ENCODE results near the gene GORASP1.
A peak's percentile ranks its signal among the peaks of the same experiment; 100 is the strongest.

The GORASP1 gene

DNA sequence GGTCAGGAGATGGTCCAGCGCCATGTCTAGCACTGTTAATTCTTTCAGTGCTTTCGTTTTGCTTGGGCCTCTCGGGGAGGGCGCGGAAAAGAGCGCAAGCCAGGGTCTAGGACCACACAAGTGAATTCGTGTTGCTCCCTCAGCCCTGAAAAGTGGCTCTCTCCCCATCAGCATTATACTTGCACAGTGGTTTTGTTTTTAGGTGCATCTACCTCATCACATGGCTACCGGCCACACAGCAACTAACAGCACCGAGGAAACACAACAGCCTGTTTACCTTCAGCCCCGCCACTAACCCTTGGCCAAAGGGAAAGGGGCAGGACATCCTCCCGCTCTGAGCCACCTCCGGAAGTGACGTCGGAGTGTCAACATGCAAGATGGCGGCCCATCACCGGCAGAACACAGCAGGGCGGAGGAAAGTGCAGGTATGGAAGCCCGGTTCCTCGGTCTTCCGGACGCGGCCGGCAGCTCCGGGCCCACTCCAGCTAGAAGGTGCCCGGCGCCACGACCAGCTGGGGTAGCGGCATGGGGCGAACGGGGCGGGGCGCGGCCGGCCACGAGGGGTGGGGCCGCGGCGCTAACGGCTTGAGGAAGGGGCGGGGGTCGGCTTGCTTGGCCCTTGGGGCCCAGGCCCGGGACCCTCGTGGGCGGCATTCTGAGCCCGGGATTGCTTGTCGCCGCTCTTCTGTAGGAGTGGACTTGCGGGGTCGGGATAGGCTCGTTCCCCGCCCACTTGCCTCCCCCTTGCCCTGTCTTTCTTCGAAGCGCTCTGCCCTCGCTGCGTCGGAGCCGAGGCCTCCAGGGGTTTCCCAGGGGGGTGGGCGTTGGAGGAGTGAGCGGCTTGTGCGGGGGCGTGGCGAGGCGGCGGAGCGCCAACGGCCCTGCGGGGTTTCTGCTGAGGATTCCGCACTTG is 55.5 kb downstream of the GORASP1 start, which contains the start of the genes SCN11A and WDR48:
Gene SCN11A, minus strand, starts transcription at position 296 of the 913 bp plus-strand sequence. CDS start 101,582 bp downstream, outside the sequence.
Gene WDR48, plus strand, starts transcription at position 368 of the 913 bp plus-strand sequence. Its CDS starts 10 bp downstream, at position 378.
- H3K4me3 ChIP-seq (ENCODE audit: low read depth, low read length) = peak within 1 kb of the TSS; percentile 92
- TF ChIP-seq, protein P1, sequence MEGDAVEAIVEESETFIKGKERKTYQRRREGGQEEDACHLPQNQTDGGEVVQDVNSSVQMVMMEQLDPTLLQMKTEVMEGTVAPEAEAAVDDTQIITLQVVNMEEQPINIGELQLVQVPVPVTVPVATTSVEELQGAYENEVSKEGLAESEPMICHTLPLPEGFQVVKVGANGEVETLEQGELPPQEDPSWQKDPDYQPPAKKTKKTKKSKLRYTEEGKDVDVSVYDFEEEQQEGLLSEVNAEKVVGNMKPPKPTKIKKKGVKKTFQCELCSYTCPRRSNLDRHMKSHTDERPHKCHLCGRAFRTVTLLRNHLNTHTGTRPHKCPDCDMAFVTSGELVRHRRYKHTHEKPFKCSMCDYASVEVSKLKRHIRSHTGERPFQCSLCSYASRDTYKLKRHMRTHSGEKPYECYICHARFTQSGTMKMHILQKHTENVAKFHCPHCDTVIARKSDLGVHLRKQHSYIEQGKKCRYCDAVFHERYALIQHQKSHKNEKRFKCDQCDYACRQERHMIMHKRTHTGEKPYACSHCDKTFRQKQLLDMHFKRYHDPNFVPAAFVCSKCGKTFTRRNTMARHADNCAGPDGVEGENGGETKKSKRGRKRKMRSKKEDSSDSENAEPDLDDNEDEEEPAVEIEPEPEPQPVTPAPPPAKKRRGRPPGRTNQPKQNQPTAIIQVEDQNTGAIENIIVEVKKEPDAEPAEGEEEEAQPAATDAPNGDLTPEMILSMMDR (IDR thresholded peaks at IDR 0.05; ENCODE audit: control insufficient read depth, extremely low read depth, insufficient read depth) = no peak
- peak; percentile 84 for DNase-seq (ENCODE audit: low read depth)

DNA sequence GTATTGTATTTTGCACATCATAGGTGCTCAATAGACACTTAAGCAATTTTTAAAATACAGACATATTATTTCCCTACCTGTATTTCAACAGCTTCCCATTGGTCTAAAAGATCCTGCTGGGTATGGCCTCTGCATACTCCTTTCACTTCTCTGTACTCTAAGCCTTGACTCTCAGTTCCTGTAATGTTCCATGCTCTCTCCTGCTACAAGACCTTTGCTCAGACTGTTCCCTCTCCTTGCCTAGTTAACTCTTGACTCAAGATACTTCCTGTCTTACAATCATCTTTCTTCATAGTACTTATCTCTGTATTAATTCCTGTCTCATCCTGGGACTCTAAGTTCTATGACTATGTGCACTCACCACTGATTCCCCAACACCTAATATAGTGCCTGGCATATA is 57.4 kb downstream of the GORASP1 start:
- TF ChIP-seq, protein P1 (IDR thresholded peaks at IDR 0.05; ENCODE audit: control insufficient read depth, extremely low read depth, insufficient read depth) = no peak
- no peak overlapping the region for H3K4me3 ChIP-seq (ENCODE audit: low read depth, low read length)
- no peak for DNase-seq (ENCODE audit: low read depth)

Measured in LNCaP clone FGC (cell line).